ENCODE data around the gene LHX3. TPM values are rescaled to one million over a fixed set of nuclear protein-coding genes. Genes with fewer than 3 reads are reported as not detected.

The LHX3 gene
- total RNA-seq, 1 experiment from 2014 or later = not detected

DNA sequence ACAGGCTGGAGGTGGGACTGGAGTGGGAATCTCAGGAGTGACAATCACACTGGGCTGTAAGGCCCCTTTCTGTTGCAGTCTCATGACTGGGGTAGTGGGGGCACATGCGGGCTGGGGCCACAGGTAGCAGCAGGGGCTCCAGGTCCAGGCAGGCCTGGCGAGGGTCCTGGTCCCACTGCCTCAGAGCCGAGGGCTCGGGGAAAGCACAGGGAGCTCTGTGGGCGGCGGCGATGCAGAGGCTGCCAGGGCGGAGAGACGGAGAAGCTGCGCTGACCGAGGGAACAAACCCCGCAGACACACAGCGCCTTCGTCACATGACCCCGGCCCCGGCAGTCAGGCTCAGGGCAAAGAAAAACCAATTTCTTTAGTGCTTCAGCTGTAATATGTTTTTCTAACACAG lies 5.3 kb upstream of the LHX3 start:
- peaks cover 28% of the 10 kb centered on the region; the same call in 1 of the 2 replicates for H4K20me1 ChIP-seq (ENCODE audit: insufficient read depth, low read depth, low read length)
- no peak overlapping the region for H3K27ac ChIP-seq (ENCODE audit: low read length)
- H3K9ac ChIP-seq (ENCODE audit: low read length) = no peak overlapping the region
- H3K9me3 ChIP-seq (ENCODE audit: low read length) = peaks cover 16% of the 10 kb centered on the region
- H2AFZ ChIP-seq (ENCODE audit: low read length) = no peak overlapping the region
- H3K4me2 ChIP-seq (ENCODE audit: low read depth, low read length, poor library complexity, severe bottlenecking) = no peak overlapping the region
- peaks cover 18% of the 10 kb centered on the region for H3K4me1 ChIP-seq (ENCODE audit: low read length)
- no peak for DNase-seq
- H3K9me2 ChIP-seq (replicated peaks; ENCODE audit: insufficient read depth, low read length) = no peaks in the 10 kb centered on the region
- no peak overlapping the region for H3K4me3 ChIP-seq (ENCODE audit: low read length)
- peaks cover 30% of the 10 kb centered on the region for H3K36me3 ChIP-seq (ENCODE audit: insufficient read depth, low read length)
- no peaks in the 10 kb centered on the region for H3K27me3 ChIP-seq (ENCODE audit: low read length)
- H3K79me2 ChIP-seq (ENCODE audit: low read length) = no peaks in the 10 kb centered on the region

- Histone ChIP-seq H3K4me3 (ENCODE audit: low read length) (no peak overlapping the region), H3K9ac (ENCODE audit: low read length) (no peak overlapping the region), H3K79me2 (ENCODE audit: low read length) (no peaks in the 10 kb centered on the region), H2AFZ (ENCODE audit: low read length) (no peak overlapping the region), H3K4me2 (ENCODE audit: low read depth, low read length, poor library complexity, severe bottlenecking) (no peak overlapping the region), H3K9me3 (ENCODE audit: low read length) (peaks cover 14% of the 10 kb centered on the region), H3K27ac (ENCODE audit: low read length) (no peak overlapping the region), H4K20me1 (ENCODE audit: insufficient read depth, low read depth, low read length) (peaks cover 30% of the 10 kb centered on the region; the same call in 1 of the 2 replicates), H3K27me3 (ENCODE audit: low read length) (no peaks in the 10 kb centered on the region), H3K4me1 (ENCODE audit: low read length) (peaks cover 18% of the 10 kb centered on the region), H3K36me3 (ENCODE audit: insufficient read depth, low read length) (peaks cover 25% of the 10 kb centered on the region), H3K9me2 (replicated peaks; ENCODE audit: insufficient read depth, low read length) (no peaks in the 10 kb centered on the region)
- no peak for DNase-seq
Measured at GRCh38 chr9:136209786-136210185, 4.9 kb upstream of the LHX3 start.

DNA sequence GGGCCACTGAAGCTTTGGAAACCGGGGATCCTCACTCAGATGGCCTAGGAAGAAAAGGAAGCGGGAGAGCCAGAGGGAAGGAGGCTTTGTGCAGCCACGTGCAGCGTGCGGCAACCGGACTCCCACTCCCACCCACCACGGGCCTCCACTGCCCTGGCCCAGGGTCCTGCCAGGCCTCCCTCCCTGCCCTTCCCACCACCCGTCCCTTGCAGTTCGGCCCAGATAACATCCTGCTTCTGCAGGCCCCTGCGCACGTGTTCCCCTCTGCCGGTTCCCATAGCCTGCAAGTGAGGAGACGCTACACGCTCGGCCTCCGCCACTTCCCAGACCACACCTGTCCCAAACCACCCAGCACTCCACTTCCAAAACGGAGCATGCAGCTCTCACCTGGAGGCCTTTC lies 4.3 kb upstream of the LHX3 start:
- H3K27ac ChIP-seq (ENCODE audit: low read length) = no peak overlapping the region
- H3K4me3 ChIP-seq (ENCODE audit: low read length) = no peak overlapping the region
- no peaks in the 10 kb centered on the region for H3K27me3 ChIP-seq (ENCODE audit: low read length)
- peaks cover 30% of the 10 kb centered on the region; the same call in 1 of the 2 replicates for H4K20me1 ChIP-seq (ENCODE audit: insufficient read depth, low read depth, low read length)
- no peak overlapping the region for H3K9ac ChIP-seq (ENCODE audit: low read length)
- no peaks in the 10 kb centered on the region for H3K79me2 ChIP-seq (ENCODE audit: low read length)
- H3K9me3 ChIP-seq (ENCODE audit: low read length) = peaks cover 9% of the 10 kb centered on the region; the same call in 1 of the 2 replicates
- DNase-seq = no peak
- H2AFZ ChIP-seq (ENCODE audit: low read length) = no peak overlapping the region
- no peak overlapping the region for H3K4me2 ChIP-seq (ENCODE audit: low read depth, low read length, poor library complexity, severe bottlenecking)
- peaks cover 18% of the 10 kb centered on the region for H3K4me1 ChIP-seq (ENCODE audit: low read length)
- H3K36me3 ChIP-seq (ENCODE audit: insufficient read depth, low read length) = peaks cover 19% of the 10 kb centered on the region
- no peaks in the 10 kb centered on the region for H3K9me2 ChIP-seq (replicated peaks; ENCODE audit: insufficient read depth, low read length)

DNA sequence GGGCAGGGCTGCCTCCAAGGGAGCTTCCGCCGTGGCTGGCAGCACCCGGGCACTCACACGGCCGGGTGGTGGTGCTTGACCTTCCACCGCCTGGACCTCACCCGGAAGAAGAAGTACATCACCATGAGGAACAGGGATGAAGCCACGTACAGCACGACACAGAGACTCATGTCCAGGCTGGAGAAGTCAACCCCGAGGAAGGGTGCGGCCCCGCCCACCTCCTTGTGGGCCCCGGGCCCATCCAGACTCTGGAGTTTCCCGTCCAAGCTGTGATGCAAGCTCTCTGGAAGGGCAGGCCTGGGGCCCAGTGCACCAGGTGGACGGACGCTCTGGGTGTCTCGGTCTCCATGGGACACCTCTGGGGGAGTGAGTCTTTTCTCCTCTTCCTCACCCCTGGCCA lies 3.7 kb upstream of the LHX3 start:
- Histone ChIP-seq H3K79me2 (ENCODE audit: low read length) (no peaks in the 10 kb centered on the region), H3K4me3 (ENCODE audit: low read length) (no peak overlapping the region), H3K27me3 (ENCODE audit: low read length) (no peaks in the 10 kb centered on the region), H4K20me1 (ENCODE audit: insufficient read depth, low read depth, low read length) (peaks cover 30% of the 10 kb centered on the region; the same call in 1 of the 2 replicates), H3K9me3 (ENCODE audit: low read length) (peaks cover 3% of the 10 kb centered on the region; the same call in 1 of the 2 replicates), H3K9me2 (replicated peaks; ENCODE audit: insufficient read depth, low read length) (no peaks in the 10 kb centered on the region), H3K4me2 (ENCODE audit: low read depth, low read length, poor library complexity, severe bottlenecking) (no peak overlapping the region), H3K27ac (ENCODE audit: low read length) (no peak overlapping the region), H3K9ac (ENCODE audit: low read length) (no peak overlapping the region), H2AFZ (ENCODE audit: low read length) (no peak overlapping the region), H3K4me1 (ENCODE audit: low read length) (peaks cover 18% of the 10 kb centered on the region), H3K36me3 (ENCODE audit: insufficient read depth, low read length) (peaks cover 14% of the 10 kb centered on the region)
- no peak for DNase-seq

DNA sequence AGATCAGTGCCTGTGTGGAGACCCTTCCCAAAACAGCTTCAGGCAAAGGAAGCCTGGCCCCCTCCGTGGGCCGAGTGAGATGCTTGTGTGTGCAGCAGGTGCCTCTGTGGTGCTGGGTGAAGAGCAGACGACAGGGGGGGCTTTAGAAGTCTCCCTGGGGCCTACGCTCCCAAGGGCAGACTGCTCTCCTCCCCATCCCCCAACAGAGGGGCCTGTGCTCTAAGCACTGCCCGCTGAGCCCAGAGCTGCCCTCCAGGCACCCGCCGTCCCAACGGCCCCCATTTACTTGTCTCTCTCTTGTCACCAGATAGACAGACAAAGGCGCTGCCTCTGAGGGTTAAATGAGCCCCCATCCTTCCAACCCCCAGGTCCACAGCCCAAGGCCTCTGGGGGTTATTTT lies 2.7 kb upstream of the LHX3 start:
- H2AFZ ChIP-seq (ENCODE audit: low read length) = no peak overlapping the region
- no peak overlapping the region for H3K9ac ChIP-seq (ENCODE audit: low read length)
- H3K27me3 ChIP-seq (ENCODE audit: low read length) = no peaks in the 10 kb centered on the region
- DNase-seq = no peak
- H3K79me2 ChIP-seq (ENCODE audit: low read length) = no peaks in the 10 kb centered on the region
- no peak overlapping the region for H3K4me2 ChIP-seq (ENCODE audit: low read depth, low read length, poor library complexity, severe bottlenecking)
- no peaks in the 10 kb centered on the region for H3K9me3 ChIP-seq (ENCODE audit: low read length)
- no peak overlapping the region for H3K27ac ChIP-seq (ENCODE audit: low read length)
- 0 out of 2 replicates have a peak, but pooled peaks cover 5% of the 10 kb centered on the region for H3K36me3 ChIP-seq (ENCODE audit: insufficient read depth, low read length)
- H3K9me2 ChIP-seq (replicated peaks; ENCODE audit: insufficient read depth, low read length) = no peaks in the 10 kb centered on the region
- H4K20me1 ChIP-seq (ENCODE audit: insufficient read depth, low read depth, low read length) = peaks cover 30% of the 10 kb centered on the region; the same call in 1 of the 2 replicates
- H3K4me1 ChIP-seq (ENCODE audit: low read length) = peaks cover 18% of the 10 kb centered on the region
- H3K4me3 ChIP-seq (ENCODE audit: low read length) = no peak overlapping the region

DNA sequence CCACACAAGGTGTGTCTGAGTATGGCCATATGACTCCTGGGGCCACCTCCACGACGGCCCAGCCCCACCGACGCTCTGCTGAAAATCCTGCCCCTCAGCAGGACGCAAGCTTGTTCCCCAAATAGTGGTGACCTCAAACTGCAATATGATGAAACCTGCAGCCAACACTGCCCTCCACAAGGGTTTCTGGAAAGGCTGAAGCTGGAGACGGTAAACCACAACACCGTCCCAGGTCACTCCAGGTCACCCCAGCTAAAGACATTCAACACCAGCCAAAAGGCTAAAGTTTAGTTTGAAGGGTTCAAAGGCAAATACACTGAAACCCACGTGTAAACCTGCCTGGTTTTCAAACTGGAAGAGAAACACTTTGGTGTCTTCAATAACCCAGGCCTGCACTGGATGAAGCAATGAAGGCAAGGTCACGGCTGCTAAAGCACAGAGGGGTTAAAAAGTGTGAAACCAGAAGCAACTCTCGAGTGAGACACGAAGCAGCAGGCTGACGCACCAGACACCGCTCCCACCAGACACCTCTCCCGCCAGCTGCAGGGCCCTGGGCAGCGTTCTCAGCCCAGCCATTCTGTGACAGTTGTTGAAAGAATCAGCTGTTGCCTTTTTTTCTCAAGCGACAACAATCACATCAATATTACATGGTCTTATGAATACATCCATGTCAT lies 1.8 kb upstream of the LHX3 start:
- DNase-seq = peak; percentile 51
- no peaks in the 10 kb centered on the region for H3K9me2 ChIP-seq (replicated peaks; ENCODE audit: insufficient read depth, low read length)
- H3K4me1 ChIP-seq (ENCODE audit: low read length) = peaks cover 15% of the 10 kb centered on the region
- no peaks in the 10 kb centered on the region for H3K79me2 ChIP-seq (ENCODE audit: low read length)
- H3K4me2 ChIP-seq (ENCODE audit: low read depth, low read length, poor library complexity, severe bottlenecking) = no peak overlapping the region
- no peaks in the 10 kb centered on the region for H3K9me3 ChIP-seq (ENCODE audit: low read length)
- H3K27ac ChIP-seq (ENCODE audit: low read length) = no peak overlapping the region
- no peak overlapping the region for H3K4me3 ChIP-seq (ENCODE audit: low read length)
- H3K36me3 ChIP-seq (ENCODE audit: insufficient read depth, low read length) = 0 out of 2 replicates have a peak, but pooled peaks cover 5% of the 10 kb centered on the region
- H3K9ac ChIP-seq (ENCODE audit: low read length) = no peak overlapping the region
- H3K27me3 ChIP-seq (ENCODE audit: low read length) = no peaks in the 10 kb centered on the region
- no peak overlapping the region for H2AFZ ChIP-seq (ENCODE audit: low read length)
- peaks cover 28% of the 10 kb centered on the region; the same call in 1 of the 2 replicates for H4K20me1 ChIP-seq (ENCODE audit: insufficient read depth, low read depth, low read length)

DNA sequence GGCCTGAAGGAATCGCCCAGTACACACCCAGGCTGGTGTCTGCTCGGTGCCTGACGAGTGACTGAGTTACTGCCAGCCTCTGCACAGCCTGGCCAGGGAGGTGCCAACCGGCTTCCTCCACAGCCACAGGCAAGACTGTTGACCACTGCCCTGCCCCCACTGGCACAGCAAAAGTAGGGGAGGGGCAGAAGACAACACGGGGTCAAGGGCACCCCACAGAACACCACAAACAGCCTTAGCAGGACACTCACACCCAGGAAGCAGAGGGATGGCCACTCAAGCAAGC lies 722 bp upstream of the LHX3 start:
- Histone ChIP-seq H4K20me1 (ENCODE audit: insufficient read depth, low read depth, low read length) (peaks cover 26% of the 10 kb centered on the region; the same call in 1 of the 2 replicates), H3K36me3 (ENCODE audit: insufficient read depth, low read length) (0 out of 2 replicates have a peak, but pooled peaks cover 5% of the 10 kb centered on the region), H3K9ac (ENCODE audit: low read length) (no peak overlapping the region), H2AFZ (ENCODE audit: low read length) (no peak overlapping the region), H3K9me3 (ENCODE audit: low read length) (no peaks in the 10 kb centered on the region), H3K27ac (ENCODE audit: low read length) (no peak overlapping the region), H3K9me2 (replicated peaks; ENCODE audit: insufficient read depth, low read length) (no peaks in the 10 kb centered on the region), H3K27me3 (ENCODE audit: low read length) (no peaks in the 10 kb centered on the region), H3K4me1 (ENCODE audit: low read length) (peaks cover 15% of the 10 kb centered on the region), H3K4me3 (ENCODE audit: low read length) (no peak overlapping the region), H3K4me2 (ENCODE audit: low read depth, low read length, poor library complexity, severe bottlenecking) (no peak overlapping the region), H3K79me2 (ENCODE audit: low read length) (no peaks in the 10 kb centered on the region)
- DNase-seq = no peak

GRCh38 chr9:136204145-136204805 lies 653 bp downstream of the LHX3 start:
- H3K4me2 ChIP-seq (ENCODE audit: low read depth, low read length, poor library complexity, severe bottlenecking) = no peak overlapping the region
- H3K4me3 ChIP-seq (ENCODE audit: low read length) = no peak overlapping the region
- no peaks in the 10 kb centered on the region for H3K9me3 ChIP-seq (ENCODE audit: low read length)
- peaks cover 15% of the 10 kb centered on the region for H3K4me1 ChIP-seq (ENCODE audit: low read length)
- H3K27ac ChIP-seq (ENCODE audit: low read length) = no peak overlapping the region
- H2AFZ ChIP-seq (ENCODE audit: low read length) = no peak overlapping the region
- no peak overlapping the region for H3K9ac ChIP-seq (ENCODE audit: low read length)
- H3K79me2 ChIP-seq (ENCODE audit: low read length) = no peaks in the 10 kb centered on the region
- 0 out of 2 replicates have a peak, but pooled peaks cover 5% of the 10 kb centered on the region for H3K36me3 ChIP-seq (ENCODE audit: insufficient read depth, low read length)
- no peak for DNase-seq
- H4K20me1 ChIP-seq (ENCODE audit: insufficient read depth, low read depth, low read length) = peaks cover 26% of the 10 kb centered on the region; the same call in 1 of the 2 replicates
- H3K9me2 ChIP-seq (replicated peaks; ENCODE audit: insufficient read depth, low read length) = no peaks in the 10 kb centered on the region
- H3K27me3 ChIP-seq (ENCODE audit: low read length) = no peaks in the 10 kb centered on the region
